H1 (cell line): ENCODE data around the gene RAB41. TPM values are rescaled to one million over a fixed set of nuclear protein-coding genes. Genes with fewer than 3 reads are reported as not detected.

Experiments used
- CTCF ChIA-PET: fragments of 300-600 bp; sonication (Branson Sonifier 250); formaldehyde crosslinking; loops from one replicate; lab custom pipeline; 2021; ENCODE audit not compliant: partially characterized antibody; lab: Charles Lee
- POLR2A ChIA-PET: fragments of 300-600 bp; sonication (Branson Sonifier 250); formaldehyde crosslinking; loops from one replicate; lab custom pipeline; 2021; ENCODE audit warnings: inconsistent platforms; ENCODE audit not compliant: partially characterized antibody; lab: Charles Lee
- DNase-seq, 2 experiments: peaks; one replicate each; pipeline versions ENCODE4 v3.0.0 to v3.0.0-alpha.2; 2010 to 2022; ENCODE audit warnings: low spot score in 2 of 2, low read depth in 1 of 2, mixed read lengths in 1 of 2
- FAIRE-seq: peaks from 2 replicates; lab custom pipeline; 2011; peaks lifted over from hg19 to GRCh38; lab: Jason Lieb, UNC
- H2AFZ ChIP-seq: 2 replicates; pipeline ENCODE4 v1.8.1; 2012; ENCODE audit warnings: low read length, inconsistent platforms
- H2AK5ac ChIP-seq: 2 replicates; pipeline ENCODE4 v1.6.1; 2013; ENCODE audit warnings: low read depth, low read length
- H2BK120ac ChIP-seq: replicated peaks from 2 replicates; pipeline ENCODE3; 2013; ENCODE audit warnings: low read depth, low read length, inconsistent platforms
- H2BK12ac ChIP-seq: 2 replicates; pipeline ENCODE4 v1.6.1; 2013; ENCODE audit warnings: low read depth, low read length
- H2BK15ac ChIP-seq: 2 replicates; pipeline ENCODE4 v1.6.1; 2013; ENCODE audit warnings: low read length
- H2BK20ac ChIP-seq: 2 replicates; pipeline ENCODE4 v1.6.1; 2013; ENCODE audit warnings: low read length
- H2BK5ac ChIP-seq: 2 replicates; pipeline ENCODE4 v1.6.1; 2013; ENCODE audit warnings: low read depth, low read length
- H3K14ac ChIP-seq: 2 replicates; pipeline ENCODE4 v1.6.1; 2013; ENCODE audit warnings: inconsistent platforms; ENCODE audit not compliant: insufficient read length
- H3K18ac ChIP-seq: 2 replicates; pipeline ENCODE4 v1.6.1; 2013; ENCODE audit warnings: low read length; ENCODE audit errors: extremely low read depth
- H3K23ac ChIP-seq: 2 replicates; pipeline ENCODE4 v1.6.1; 2013; ENCODE audit warnings: inconsistent platforms; ENCODE audit not compliant: insufficient read length
- H3K23me2 ChIP-seq: 2 replicates; pipeline ENCODE4 v1.6.1; 2013; ENCODE audit warnings: low read depth, low read length
- H3K27ac ChIP-seq: 2 replicates; pipeline ENCODE4 v1.6.1; 2011; ENCODE audit warnings: low read depth, low read length, inconsistent platforms
- H3K27me3 ChIP-seq, 4 experiments: replicated peaks in 1 of 4; 1 replicate in 1 of 4; 2 replicates in 3 of 4; pipeline versions ENCODE4 v1.6.1 to v1.8.1; 2011 to 2013; ENCODE audit warnings: low read length in 3 of 4, mild to moderate bottlenecking in 3 of 4, inconsistent platforms in 2 of 4, mixed read lengths in 2 of 4, moderate library complexity in 1 of 4; ENCODE audit not compliant: control insufficient read depth in 3 of 4, insufficient read depth in 3 of 4; ENCODE audit errors: extremely low read depth in 1 of 4
- H3K36me3 ChIP-seq, 4 experiments: 2 replicates each; pipeline versions ENCODE4 v1.6.1 to v1.8.1; 2011 to 2013; ENCODE audit warnings: mild to moderate bottlenecking in 4 of 4, low read length in 3 of 4, moderate library complexity in 2 of 4, control low read depth in 1 of 4, inconsistent platforms in 1 of 4; ENCODE audit not compliant: insufficient read depth in 4 of 4, control insufficient read depth in 2 of 4
- H3K4ac ChIP-seq: replicated peaks from 2 replicates; pipeline ENCODE3; 2013; ENCODE audit warnings: low read length, low read depth, mixed read lengths, inconsistent platforms; ENCODE audit not compliant: insufficient read length
- H3K4me1 ChIP-seq, 4 experiments: replicated peaks in 1 of 4; 1 replicate in 1 of 4; 2 replicates in 3 of 4; pipeline versions ENCODE4 v1.6.1 to v1.8.1; 2011 to 2013; ENCODE audit warnings: low read length in 3 of 4, inconsistent platforms in 2 of 4, mixed read lengths in 1 of 4; ENCODE audit not compliant: insufficient read depth in 4 of 4, control insufficient read depth in 3 of 4
- H3K4me2 ChIP-seq, 2 experiments: 2 replicates each; pipeline versions ENCODE4 v1.6.1 to v1.8.1; 2011 to 2013; ENCODE audit warnings: low read depth in 2 of 2, low read length in 2 of 2, control low read depth in 1 of 2, inconsistent platforms in 1 of 2, mild to moderate bottlenecking in 1 of 2; ENCODE audit not compliant: insufficient read depth in 1 of 2
- H3K4me3 ChIP-seq, 4 experiments: fragments of 200-600, 300-600 bp in 1 of 4; sonication (generic), shearing (Covaris generic), sonication (Bioruptor Twin) in 1 of 4; 2 replicates each; pipeline versions ENCODE4 v1.5.1 to v1.8.1; 2011 to 2016; ENCODE audit warnings: low read length in 4 of 4, low read depth in 3 of 4, control low read depth in 2 of 4, inconsistent platforms in 2 of 4, mild to moderate bottlenecking in 2 of 4, mixed read lengths in 1 of 4, moderate library complexity in 1 of 4; ENCODE audit not compliant: insufficient read depth in 2 of 4; ENCODE audit errors: extremely low read depth in 1 of 4
- H3K56ac ChIP-seq: replicated peaks from 2 replicates; pipeline ENCODE3; 2013; ENCODE audit warnings: low read depth, mild to moderate bottlenecking, mixed read lengths, low read length, inconsistent platforms; ENCODE audit not compliant: insufficient read length
- H3K79me1 ChIP-seq: 2 replicates; pipeline ENCODE4 v1.6.1; 2013; ENCODE audit warnings: low read depth, low read length, control low read depth
- H3K79me2 ChIP-seq, 2 experiments: 2 replicates each; pipeline versions ENCODE4 v1.6.1 to v1.8.1; 2012 to 2013; ENCODE audit warnings: low read length in 2 of 2, mild to moderate bottlenecking in 2 of 2, inconsistent platforms in 1 of 2; ENCODE audit not compliant: insufficient read depth in 2 of 2, control insufficient read depth in 1 of 2
- H3K9ac ChIP-seq, 4 experiments: replicated peaks in 1 of 4; 1 replicate in 1 of 4; 2 replicates in 3 of 4; pipeline versions ENCODE4 v1.6.1 to v1.8.1; 2011 to 2013; ENCODE audit warnings: low read depth in 3 of 4, low read length in 3 of 4, control low read depth in 2 of 4, mild to moderate bottlenecking in 2 of 4, moderate library complexity in 2 of 4, inconsistent platforms in 1 of 4; ENCODE audit errors: extremely low read depth in 1 of 4
- H3K9me3 ChIP-seq, 2 experiments: 2 replicates each; pipeline versions ENCODE4 v1.6.1 to v1.8.1; 2012 to 2013; ENCODE audit warnings: mild to moderate bottlenecking in 2 of 2, moderate library complexity in 2 of 2, control low read depth in 1 of 2, inconsistent platforms in 1 of 2, low read depth in 1 of 2, low read length in 1 of 2, mixed read lengths in 1 of 2; ENCODE audit not compliant: insufficient read depth in 2 of 2
- H4K20me1 ChIP-seq, 2 experiments: replicated peaks in 1 of 2; 2 replicates each; pipeline versions ENCODE3 to v1.8.1; 2011 to 2013; ENCODE audit warnings: inconsistent platforms in 2 of 2, low read length in 2 of 2, mild to moderate bottlenecking in 1 of 2; ENCODE audit not compliant: insufficient read depth in 2 of 2, control insufficient read depth in 1 of 2
- H4K5ac ChIP-seq: 2 replicates; pipeline ENCODE4 v1.6.1; 2013; ENCODE audit warnings: low read length, low read depth, mixed read lengths, inconsistent platforms; ENCODE audit not compliant: insufficient read length
- H4K8ac ChIP-seq: 2 replicates; pipeline ENCODE4 v1.8.0; 2013; ENCODE audit warnings: mild to moderate bottlenecking, moderate library complexity, low read length, inconsistent platforms; ENCODE audit not compliant: insufficient read depth; ENCODE audit errors: extremely low read depth
- H4K91ac ChIP-seq: replicated peaks from 2 replicates; pipeline ENCODE3; 2013; ENCODE audit warnings: low read length, mixed read lengths, inconsistent platforms; ENCODE audit not compliant: insufficient read length
- TEAD4 ChIP-seq: IDR thresholded peaks from 2 replicates; pipeline ENCODE4 v1.6.1; 2012; ENCODE audit warnings: low read depth, low read length, inconsistent platforms, mixed read lengths
- WGBS, 2 experiments: shearing (Covaris generic) in 1 of 2; methylation state at CpG; one replicate each; pipeline versions ENCODE4 v1.1.6 to v1.1.7; 2013 to 2015; ENCODE audit warnings: low lambda C conversion rate in 2 of 2, mixed read lengths in 2 of 2, inconsistent platforms in 1 of 2, low coverage in 1 of 2, missing lambda C conversion rate in 1 of 2; ENCODE audit not compliant: insufficient replicate concordance in 2 of 2, insufficient coverage in 1 of 2, insufficient read length in 1 of 2; ENCODE audit errors: extremely low coverage in 1 of 2, missing lambda C conversion rate in 1 of 2; 5-methylcytosine and 5-hydroxymethylcytosine counted together
- polyA plus RNA-seq, 7 experiments: library from polyadenylated mRNA; depleted of rRNA in 3 of 7; stranded (reverse) in 5 of 7; unstranded in 2 of 7; fragments of >200 nt in 5 of 7; fragments of 200-250 nt in 2 of 7; gene quantifications; 1 replicate in 5 of 7; 2 replicates in 1 of 7; 4 replicates in 1 of 7; pipeline versions ENCODE4 v1.2.1 to v1.2.3, GENCODE V29; 2011 to 2013; ENCODE audit warnings: missing spikeins in 2 of 7, mixed read lengths in 2 of 7
- total RNA-seq: library from RNA; stranded (reverse); fragmentation: NEBNext Ultra II Directional; extraction: Animal tissue kit (Norgen Biotek cat#: 25700); gene quantifications from 2 replicates; pipeline ENCODE4 v1.2.1, GENCODE V29; 2021

The RAB41 gene
- total and polyA plus RNA-seq, 2 of the 8 experiments (the other 6 are each of a cell fraction or from before 2014, with no cell fraction given) = not detected

DNA sequence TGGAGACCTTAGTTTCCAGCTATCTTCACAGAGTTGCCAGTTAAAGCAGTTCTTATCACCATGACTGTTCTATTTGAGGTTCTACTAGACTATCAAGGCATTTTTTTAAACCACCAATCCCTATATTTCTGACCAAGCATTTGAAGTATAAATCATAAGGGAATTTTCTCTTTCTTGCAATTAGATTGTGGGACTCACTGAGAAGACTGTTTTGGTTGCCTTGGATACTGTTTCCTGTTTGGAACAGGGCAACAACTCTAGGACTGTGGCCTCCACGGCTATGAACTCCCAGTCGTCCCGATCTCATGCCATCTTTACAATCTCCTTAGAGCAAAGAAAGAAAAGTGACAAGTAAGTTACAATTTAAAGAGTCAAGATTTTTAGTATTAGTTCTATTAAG, 19.7 kb downstream of the RAB41 start:
- FAIRE-seq = no peak

More for the DNA sequence above, 19.7 kb downstream of the RAB41 start:
- no peak overlapping the region for H4K5ac ChIP-seq
- H3K56ac ChIP-seq = no peak overlapping the region
- DNase-seq = no peak
- H3K4me1 ChIP-seq = no peaks in the 10 kb centered on the region
- CTCF ChIA-PET = interaction anchor here (2.1 kb wide), 1 partner anchor 122 kb away, joined by 6 read pairs; the partner anchor contains the start of gene GDPD2
- H3K23me2 ChIP-seq = no peaks in the 10 kb centered on the region; the same call in 1 of the 2 replicates
- H3K79me1 ChIP-seq = no peaks in the 10 kb centered on the region
- no peak overlapping the region for H3K4me3 ChIP-seq
- H3K23ac ChIP-seq = no peak overlapping the region
- H2AK5ac ChIP-seq = no peak overlapping the region
- no peak overlapping the region for H2BK120ac ChIP-seq
- H2BK12ac ChIP-seq = no peak overlapping the region
- no peak overlapping the region for H3K4ac ChIP-seq
- no peak overlapping the region for H2AFZ ChIP-seq
- H3K79me2 ChIP-seq = no peaks in the 10 kb centered on the region
- no peak overlapping the region for H4K8ac ChIP-seq
- H4K91ac ChIP-seq = no peak overlapping the region
- H3K18ac ChIP-seq = no peak overlapping the region
- H3K4me2 ChIP-seq = no peak overlapping the region
- no peak for TF ChIP-seq TEAD4
- TF ChIP-seq, all 59 proteins: peak for 0
- 96% methylated on average over 3 of the region's 3 CpGs; no CpG with 5 or more reads in 1 of the 2 experiments for WGBS, 2 experiments
- H3K9ac ChIP-seq = no peak overlapping the region
- H2BK15ac ChIP-seq = no peak overlapping the region
- H3K36me3 ChIP-seq = peaks cover 0 to 30% (median 9%) of the 10 kb centered on the region in 4 experiments; a peak in 7 of 8 replicates
- no peak overlapping the region for H2BK5ac ChIP-seq
- no peak overlapping the region for H3K27ac ChIP-seq
- POLR2A ChIA-PET = no interaction called here
- H3K14ac ChIP-seq = no peak overlapping the region
- H4K20me1 ChIP-seq = no peaks in the 10 kb centered on the region
- H2BK20ac ChIP-seq = no peak overlapping the region
- no peaks in the 10 kb centered on the region for H3K27me3 ChIP-seq
- H3K9me3 ChIP-seq = no peaks in the 10 kb centered on the region
